Measurements from ENCODE around the gene SH2B2. TPM values are rescaled to one million over a fixed set of nuclear protein-coding genes. Genes with fewer than 3 reads are reported as not detected.
"Not testable (repeated sequence)": the region's sequence is repeated elsewhere in the genome, so short reads cannot be mapped to it uniquely, and the experiment has no call there.

SH2B2 gene
- total RNA-seq, 2 donors from 2014 or later, result 3.1 to 5.0 TPM

- no peaks in the 10 kb centered on the region for H3K27me3 ChIP-seq
- DNase-seq, result no peak
- intact Hi-C loops (cut with DNase I), result no loop called here
- no peaks in the 10 kb centered on the region for H3K9me3 ChIP-seq
- no peak overlapping the region for H3K27ac ChIP-seq
- no peak overlapping the region for H3K9ac ChIP-seq (ENCODE audit: low read depth in 2 of 2, low read length in 2 of 2)
- H3K4me1 ChIP-seq, result no peaks in the 10 kb centered on the region
- no peaks in the 10 kb centered on the region for H3K36me3 ChIP-seq
- no peak for TF ChIP-seq CTCF (IDR thresholded peaks at IDR 0.05)
- H3K4me3 ChIP-seq, result no peak overlapping the region
These were observed 33.5 kb downstream of the SH2B2 start for GRCh38 chr7:102320181-102320580.

- Histone ChIP-seq H3K27ac (no peak overlapping the region), H3K4me1 (no peaks in the 10 kb centered on the region), H3K27me3 (no peaks in the 10 kb centered on the region), H3K9me3 (no peaks in the 10 kb centered on the region), H3K36me3 (no peaks in the 10 kb centered on the region), H3K4me3 (no peak overlapping the region), H3K9ac (ENCODE audit: low read depth in 2 of 2, low read length in 2 of 2) (no peak overlapping the region)
- intact Hi-C loops (cut with DNase I), result no loop called here
- no peak for DNase-seq
- TF ChIP-seq CTCF (IDR thresholded peaks at IDR 0.05), result no peak
These were observed 34.1 kb downstream of the SH2B2 start for GRCh38 chr7:102320601-102321350.

GRCh38 chr7:102321351-102322201 is 34.9 kb downstream of the SH2B2 start:
- no peaks in the 10 kb centered on the region for H3K36me3 ChIP-seq
- no peaks in the 10 kb centered on the region for H3K9me3 ChIP-seq
- intact Hi-C loops (cut with DNase I), result no loop called here
- TF ChIP-seq CTCF (IDR thresholded peaks at IDR 0.05), result no peak
- no peak overlapping the region for H3K4me3 ChIP-seq
- no peak overlapping the region for H3K27ac ChIP-seq
- DNase-seq, result peak; percentile 20
- H3K9ac ChIP-seq (ENCODE audit: low read depth in 2 of 2, low read length in 2 of 2), result no peak overlapping the region
- no peaks in the 10 kb centered on the region for H3K27me3 ChIP-seq
- no peaks in the 10 kb centered on the region for H3K4me1 ChIP-seq

GRCh38 chr7:102322202-102322715 is 35.6 kb downstream of the SH2B2 start:
- Histone ChIP-seq H3K36me3 (no peaks in the 10 kb centered on the region), H3K4me1 (no peaks in the 10 kb centered on the region), H3K27ac (no peak overlapping the region), H3K4me3 (no peak overlapping the region), H3K27me3 (no peaks in the 10 kb centered on the region), H3K9ac (ENCODE audit: low read depth in 2 of 2, low read length in 2 of 2) (no peak overlapping the region), H3K9me3 (no peaks in the 10 kb centered on the region)
- peak; percentile 14 for DNase-seq
- intact Hi-C loops (cut with DNase I), result no loop called here
- TF ChIP-seq CTCF (IDR thresholded peaks at IDR 0.05), result no peak

GRCh38 chr7:102323914-102324195 is 37.2 kb downstream of the SH2B2 start:
- TF ChIP-seq CTCF (IDR thresholded peaks at IDR 0.05), result no peak
- intact Hi-C loops (cut with DNase I), result no loop called here
- peak; percentile 4 for DNase-seq
- H3K27me3 ChIP-seq, result no peaks in the 10 kb centered on the region
- no peaks in the 10 kb centered on the region for H3K36me3 ChIP-seq
- H3K9ac ChIP-seq (ENCODE audit: low read depth in 2 of 2, low read length in 2 of 2), result no peak overlapping the region
- no peak overlapping the region for H3K4me3 ChIP-seq
- H3K4me1 ChIP-seq, result no peaks in the 10 kb centered on the region
- H3K27ac ChIP-seq, result no peak overlapping the region
- no peaks in the 10 kb centered on the region for H3K9me3 ChIP-seq

GRCh38 chr7:102325106-102325505 is 38.4 kb downstream of the SH2B2 start:
- H3K27ac ChIP-seq; H3K9me3 ChIP-seq; H3K36me3 ChIP-seq; H3K9ac ChIP-seq (ENCODE audit: low read depth in 2 of 2, low read length in 2 of 2); H3K4me1 ChIP-seq; H3K4me3 ChIP-seq; H3K27me3 ChIP-seq; intact Hi-C loops (cut with DNase I): not testable (repeated sequence)
- peak; percentile 1 for DNase-seq
